ENCODE results near the gene PRPH. TPM values are rescaled to one million over a fixed set of nuclear protein-coding genes. Genes with fewer than 3 reads are reported as not detected.
A peak's percentile ranks its signal among the peaks of the same experiment; 100 is the strongest.

Gene PRPH
- total and polyA plus RNA-seq, 11 donors, result 0.11 to 0.70 (median 0.40) TPM; not detected in 5

DNA sequence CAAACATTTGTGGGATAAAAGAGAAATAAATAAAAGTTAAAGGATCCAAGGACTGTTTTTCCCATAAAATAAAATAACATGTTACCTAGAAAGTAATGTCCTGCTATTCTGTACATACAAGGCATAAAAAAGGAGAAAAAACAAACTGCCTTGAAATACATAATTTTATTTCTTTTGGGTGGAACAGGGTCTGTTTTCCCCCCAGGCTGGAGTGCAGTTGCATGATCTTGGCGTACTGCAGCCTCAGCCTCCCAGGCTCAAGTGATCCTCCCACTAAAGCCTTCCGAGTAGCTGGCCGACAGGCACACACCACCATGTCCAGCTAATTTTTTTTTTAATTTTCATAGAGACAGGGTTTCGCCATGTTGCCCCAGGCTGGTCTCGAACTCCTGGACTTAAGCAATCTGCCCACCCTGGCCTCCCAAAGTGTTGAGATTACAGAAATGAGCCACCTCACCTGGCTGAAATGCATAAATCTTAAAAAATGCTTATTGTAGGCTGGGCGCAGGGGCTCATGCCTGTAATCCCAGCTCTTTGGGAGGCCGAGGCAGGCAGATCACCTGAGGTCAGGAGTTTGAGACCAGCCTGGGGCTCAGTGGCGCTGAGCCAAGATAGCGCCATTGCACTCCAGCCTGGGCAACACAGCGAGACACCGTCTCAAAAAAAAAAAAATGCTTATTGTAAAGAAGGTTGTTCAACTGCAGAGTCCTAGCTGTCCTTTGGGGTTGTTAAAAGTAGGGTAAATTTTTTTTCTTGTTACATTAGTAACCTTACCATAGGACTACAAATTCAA, 34.2 kb upstream of the PRPH start:
- peaks cover 0 to 51% (median 9%) of the 10 kb centered on the region in 12 donors for H3K4me1 ChIP-seq
- TF ChIP-seq CTCF (IDR thresholded peaks at IDR 0.05) (no peak), POLR2A (IDR thresholded peaks at IDR 0.05) (no peak)
- peak overlapping the region in 4 of 12 donors; percentile 4 to 51 (median 24) for H3K27ac ChIP-seq
- H3K27me3 ChIP-seq, result no peaks in the 10 kb centered on the region
- no peak for DNase-seq
- intact Hi-C loops (cut with DNase I), result no loop called here
- peaks cover 0 to 6% (median 0%) of the 10 kb centered on the region in 9 donors for H3K36me3 ChIP-seq
- H3K9me3 ChIP-seq, result no peaks in the 10 kb centered on the region
- no peak for ATAC-seq
- no peak overlapping the region for H3K4me3 ChIP-seq
- 81 to 92% (median 87%) methylated on average over 11 of the region's 11 CpGs for WGBS, 4 donors

- no peak for ATAC-seq
- no peak for DNase-seq
- Histone ChIP-seq H3K4me1 (peaks cover 0 to 53% (median 12%) of the 10 kb centered on the region in 12 donors), H3K36me3 (peaks cover 0 to 7% (median 0%) of the 10 kb centered on the region in 9 donors), H3K27me3 (no peaks in the 10 kb centered on the region), H3K4me3 (no peak overlapping the region), H3K9me3 (no peaks in the 10 kb centered on the region), H3K27ac (no peak overlapping the region)
- intact Hi-C loops (cut with DNase I), result no loop called here
- TF ChIP-seq CTCF (IDR thresholded peaks at IDR 0.05), result no peak
- TF ChIP-seq POLR2A (IDR thresholded peaks at IDR 0.05), result no peak
- WGBS, 4 donors, result 94 to 100% (median 95%) methylated on average over 2 of the region's 2 CpGs
Measured at GRCh38 chr12:49261721-49262120, 33.2 kb upstream of the PRPH start.

GRCh38 chr12:49263400-49263763, 31.6 kb upstream of the PRPH start:
- H3K4me1 ChIP-seq, result peaks cover 0 to 64% (median 12%) of the 10 kb centered on the region in 12 donors
- DNase-seq (no peak), ATAC-seq (no peak)
- H3K9me3 ChIP-seq, result no peaks in the 10 kb centered on the region
- H3K27ac ChIP-seq, result peak overlapping the region in 2 of 12 donors; percentile 89 to 92
- peaks cover 0 to 14% (median 0%) of the 10 kb centered on the region in 9 donors for H3K36me3 ChIP-seq
- peak overlapping the region in 1 of 12 donors; percentile 98 for H3K4me3 ChIP-seq
- no peak for TF ChIP-seq POLR2A (IDR thresholded peaks at IDR 0.05)
- no peak for TF ChIP-seq CTCF (IDR thresholded peaks at IDR 0.05)
- intact Hi-C loops (cut with DNase I), result no loop called here
- H3K27me3 ChIP-seq, result no peaks in the 10 kb centered on the region
- WGBS, 4 donors, result 76 to 86% (median 82%) methylated on average over 5 of the region's 5 CpGs

- TF ChIP-seq POLR2A (IDR thresholded peaks at IDR 0.05), result peak in 1 of 2 donors; percentile 62
- TF ChIP-seq CTCF (IDR thresholded peaks at IDR 0.05), result no peak
- Histone ChIP-seq H3K9me3 (no peaks in the 10 kb centered on the region), H3K4me3 (peak overlapping the region; percentile 57 to 98 (median 82)), H3K27me3 (no peaks in the 10 kb centered on the region), H3K27ac (peak overlapping the region; percentile 71 to 99 (median 91)), H3K36me3 (peaks cover 0 to 19% (median under 1%) of the 10 kb centered on the region in 9 donors), H3K4me1 (peaks cover 0 to 75% (median 14%) of the 10 kb centered on the region in 12 donors)
- intact Hi-C loops (cut with DNase I), result no loop called here
- DNase-seq (peak in 1 of 5 donors; percentile 45), ATAC-seq (peak in 2 of 4 donors; percentile 46 to 65)
- 0 to 1% (median 1%) methylated on average over 25 to 35 of the region's 35 CpGs for WGBS, 4 donors
Measured at GRCh38 chr12:49264466-49264872, 30.5 kb upstream of the PRPH start.

Measured in heart left ventricle (tissue), 16 donors.